Measurements from ENCODE around the gene CELF5. TPM values are rescaled to one million over a fixed set of nuclear protein-coding genes. Genes with fewer than 3 reads are reported as not detected.
A peak's percentile ranks its signal among the peaks of the same experiment; 100 is the strongest.

The CELF5 gene
- total and polyA plus RNA-seq, 9 of the 15 experiments (the other 6 are each of a cell fraction or from before 2014, with no cell fraction given): 0.01 to 0.56 (median 0.22) TPM

- TF ChIP-seq ZNF140 (CRISPR knock-in tag; IDR thresholded peaks at IDR 0.05): no peak
- TF ChIP-seq SRF (CRISPR knock-in tag; IDR thresholded peaks at IDR 0.05): no peak
- TF ChIP-seq GMEB1 (CRISPR knock-in tag; IDR thresholded peaks at IDR 0.05): no peak
- peak in 1 of 2 experiments; percentile 16; a peak in 1 of 4 replicates for TF ChIP-seq HDAC1 (IDR thresholded peaks at IDR 0.05)
- TF ChIP-seq XRCC4 (IDR thresholded peaks at IDR 0.05; ENCODE audit: extremely low read depth, insufficient read depth, insufficient read length): no peak
- no peak for TF ChIP-seq CEBPG (CRISPR knock-in tag; IDR thresholded peaks at IDR 0.05)
- no peak for TF ChIP-seq CEBPG (tag; conservative IDR thresholded peaks at IDR 0.05 in 1 of 2, IDR thresholded peaks at IDR 0.05 in 1 of 2)
- no peak for TF ChIP-seq HNRNPL (IDR thresholded peaks at IDR 0.05; ENCODE audit: low read depth, low read length)
- TF ChIP-seq DDX20 (tag; IDR thresholded peaks at IDR 0.05; ENCODE audit: low read depth): no peak
- no peak for TF ChIP-seq ETV1 (tag; conservative IDR thresholded peaks at IDR 0.05; ENCODE audit: low read depth)
- no peak for TF ChIP-seq NCOA2 (IDR thresholded peaks at IDR 0.05; ENCODE audit: partially characterized antibody in 2 of 2)
- no peak for TF ChIP-seq CSDE1 (IDR thresholded peaks at IDR 0.05)
- 0 out of 2 replicates have a peak, but pooled peaks have one; percentile 55 for TF ChIP-seq SMARCE1 (IDR thresholded peaks at IDR 0.05)
- no peak for TF ChIP-seq SMAD1 (IDR thresholded peaks at IDR 0.05; ENCODE audit: low read depth, low read length, partially characterized antibody)
- no peak for TF ChIP-seq TCF15 (CRISPR knock-in tag; IDR thresholded peaks at IDR 0.05)
- no peak for TF ChIP-seq ZKSCAN3 (CRISPR knock-in tag; IDR thresholded peaks at IDR 0.05)
- no peak for TF ChIP-seq ZNF311 (CRISPR knock-in tag; IDR thresholded peaks at IDR 0.05)
- no peak for TF ChIP-seq HINFP (tag; conservative IDR thresholded peaks at IDR 0.05; ENCODE audit: low read depth)
- TF ChIP-seq KDM2B (CRISPR knock-in tag; IDR thresholded peaks at IDR 0.05): no peak
- TF ChIP-seq ZFP30 (CRISPR knock-in tag; IDR thresholded peaks at IDR 0.05; ENCODE audit: borderline replicate concordance): no peak
- TF ChIP-seq POLR2G (IDR thresholded peaks at IDR 0.05; ENCODE audit: low read depth, low read length): no peak
- no peak for TF ChIP-seq TFAP4 (CRISPR knock-in tag; IDR thresholded peaks at IDR 0.05; ENCODE audit: borderline replicate concordance)
Measured at GRCh38 chr19:3186891-3187661, 37.4 kb upstream of the CELF5 start (continued).

All from K562 (cell line).